Kidney epithelial cell (primary cell): ENCODE data around the gene GABRB1. TPM values are rescaled to one million over a fixed set of nuclear protein-coding genes. Genes with fewer than 3 reads are reported as not detected.
A peak's percentile ranks its signal among the peaks of the same experiment; 100 is the strongest.

ENCODE experiments used
- DNase-seq: peaks from one replicate; pipeline ENCODE4 v3.0.0-alpha.2; 2010; ENCODE audit warnings: low read depth
- H3K27me3 ChIP-seq: 2 replicates; pipeline ENCODE4 v1.6.0; 2011; ENCODE audit warnings: low read length; ENCODE audit not compliant: control insufficient read depth, insufficient read depth
- H3K36me3 ChIP-seq: 2 replicates; pipeline ENCODE4 v1.5.1; 2011; ENCODE audit warnings: low read length; ENCODE audit not compliant: control insufficient read depth, insufficient read depth
- H3K4me3 ChIP-seq: 2 replicates; pipeline ENCODE4 v1.5.1; 2011; ENCODE audit warnings: low read depth, mild to moderate bottlenecking, control low read depth, low read length
- total RNA-seq: library from RNA; depleted of rRNA; stranded (reverse); fragments of >200 nt; gene quantifications from 2 replicates; pipeline ENCODE4 v1.2.3, GENCODE V29; 2015
- TF ChIP-seq, protein P1 (sequence below): IDR thresholded peaks from 2 replicates; pipeline ENCODE4 v1.5.1; 2011; ENCODE audit warnings: mild to moderate bottlenecking, moderate library complexity, low read length, control low read depth, inconsistent platforms; ENCODE audit not compliant: insufficient read depth, poor library complexity, severe bottlenecking

GABRB1 gene
- total RNA-seq, 1 donor from 2014 or later = not detected

- TF ChIP-seq, protein P1, sequence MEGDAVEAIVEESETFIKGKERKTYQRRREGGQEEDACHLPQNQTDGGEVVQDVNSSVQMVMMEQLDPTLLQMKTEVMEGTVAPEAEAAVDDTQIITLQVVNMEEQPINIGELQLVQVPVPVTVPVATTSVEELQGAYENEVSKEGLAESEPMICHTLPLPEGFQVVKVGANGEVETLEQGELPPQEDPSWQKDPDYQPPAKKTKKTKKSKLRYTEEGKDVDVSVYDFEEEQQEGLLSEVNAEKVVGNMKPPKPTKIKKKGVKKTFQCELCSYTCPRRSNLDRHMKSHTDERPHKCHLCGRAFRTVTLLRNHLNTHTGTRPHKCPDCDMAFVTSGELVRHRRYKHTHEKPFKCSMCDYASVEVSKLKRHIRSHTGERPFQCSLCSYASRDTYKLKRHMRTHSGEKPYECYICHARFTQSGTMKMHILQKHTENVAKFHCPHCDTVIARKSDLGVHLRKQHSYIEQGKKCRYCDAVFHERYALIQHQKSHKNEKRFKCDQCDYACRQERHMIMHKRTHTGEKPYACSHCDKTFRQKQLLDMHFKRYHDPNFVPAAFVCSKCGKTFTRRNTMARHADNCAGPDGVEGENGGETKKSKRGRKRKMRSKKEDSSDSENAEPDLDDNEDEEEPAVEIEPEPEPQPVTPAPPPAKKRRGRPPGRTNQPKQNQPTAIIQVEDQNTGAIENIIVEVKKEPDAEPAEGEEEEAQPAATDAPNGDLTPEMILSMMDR = no peak
- H3K4me3 ChIP-seq = no peak overlapping the region
- H3K36me3 ChIP-seq = no peaks in the 10 kb centered on the region
- DNase-seq = no peak
- H3K27me3 ChIP-seq = no peaks in the 10 kb centered on the region
Observed at GRCh38 chr4:47270201-47270888, 239.0 kb downstream of the GABRB1 start.

DNA sequence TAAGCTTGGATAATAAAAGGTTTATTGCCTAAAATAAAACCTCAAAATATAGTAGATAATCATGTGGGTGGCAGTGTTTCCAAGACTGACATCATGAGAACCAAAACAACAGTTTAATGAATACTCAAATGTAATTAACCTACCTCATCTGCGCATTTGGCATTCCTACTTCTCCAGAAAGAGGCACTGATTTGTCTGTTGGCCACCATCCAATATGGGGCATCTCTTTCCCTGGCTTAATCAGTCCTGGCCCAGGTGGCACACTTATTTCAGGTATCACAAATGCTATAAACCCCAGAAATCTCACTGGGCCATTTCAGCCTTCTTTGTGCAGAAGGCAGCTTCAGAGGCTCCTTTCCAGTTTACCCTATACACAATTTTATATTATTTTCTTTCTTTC lies 239.9 kb downstream of the GABRB1 start:
- TF ChIP-seq, protein P1 = no peak

GRCh38 chr4:47274901-47275300 lies 243.5 kb downstream of the GABRB1 start:
- no peak for DNase-seq
- no peak overlapping the region for H3K4me3 ChIP-seq
- no peaks in the 10 kb centered on the region for H3K36me3 ChIP-seq
- no peaks in the 10 kb centered on the region for H3K27me3 ChIP-seq
- TF ChIP-seq, protein P1 = no peak

More for the DNA sequence above, 239.9 kb downstream of the GABRB1 start:
- H3K27me3 ChIP-seq = no peaks in the 10 kb centered on the region
- H3K36me3 ChIP-seq = no peaks in the 10 kb centered on the region
- DNase-seq = no peak
- H3K4me3 ChIP-seq = no peak overlapping the region

DNA sequence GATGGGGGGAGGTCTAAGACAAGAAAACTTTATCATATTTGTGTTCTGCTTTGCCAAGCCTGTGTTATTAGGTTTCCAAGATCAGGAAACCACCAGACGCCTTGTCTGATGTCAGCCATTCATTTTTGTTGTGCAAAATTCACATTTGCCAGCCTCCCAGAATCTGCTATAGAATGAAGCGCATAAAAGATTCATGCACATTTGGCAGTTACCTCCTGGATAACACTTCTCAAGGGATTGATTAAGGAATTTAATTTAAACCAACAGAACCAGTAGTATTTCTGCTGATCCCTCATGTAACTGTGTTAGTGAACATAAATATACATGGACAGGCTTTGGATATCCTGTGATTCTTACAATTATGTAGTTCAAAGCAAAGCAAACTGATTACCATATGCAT lies 244.2 kb downstream of the GABRB1 start:
- no peaks in the 10 kb centered on the region for H3K36me3 ChIP-seq
- TF ChIP-seq, protein P1 = no peak
- H3K27me3 ChIP-seq = no peaks in the 10 kb centered on the region
- no peak overlapping the region for H3K4me3 ChIP-seq
- DNase-seq = no peak

- DNase-seq = no peak
- no peaks in the 10 kb centered on the region for H3K27me3 ChIP-seq
- no peaks in the 10 kb centered on the region for H3K36me3 ChIP-seq
- TF ChIP-seq, protein P1 = no peak
- H3K4me3 ChIP-seq = no peak overlapping the region
Observed at GRCh38 chr4:47278631-47279030, 247.3 kb downstream of the GABRB1 start.

GRCh38 chr4:47287735-47288134 lies 256.4 kb downstream of the GABRB1 start:
- no peaks in the 10 kb centered on the region for H3K27me3 ChIP-seq
- no peaks in the 10 kb centered on the region for H3K36me3 ChIP-seq
- peak; percentile 23 for DNase-seq
- H3K4me3 ChIP-seq = no peak overlapping the region
- TF ChIP-seq, protein P1 = no peak
